ENCODE data around the gene AGAP1.

DNA sequence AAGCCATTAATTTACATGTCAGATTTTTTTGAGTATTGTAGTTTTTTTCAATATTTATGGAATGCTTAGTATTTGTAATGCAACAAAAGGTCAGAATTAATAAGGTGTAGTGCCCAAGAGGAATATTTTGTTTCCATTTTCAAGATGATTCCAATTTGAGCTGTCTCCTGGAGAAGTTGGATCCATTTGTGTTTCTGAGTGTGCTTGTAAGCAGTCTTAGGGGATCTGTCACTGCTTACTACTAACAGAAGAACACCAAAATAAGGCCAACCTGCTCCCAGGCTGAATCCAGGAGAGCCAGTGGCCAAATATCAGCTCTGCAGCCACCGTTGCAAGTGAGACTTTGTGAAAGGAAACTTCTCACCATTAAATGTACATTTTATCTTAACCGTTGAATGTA, 129.9 kb downstream of the AGAP1 start:
- TF ChIP-seq, protein P1, sequence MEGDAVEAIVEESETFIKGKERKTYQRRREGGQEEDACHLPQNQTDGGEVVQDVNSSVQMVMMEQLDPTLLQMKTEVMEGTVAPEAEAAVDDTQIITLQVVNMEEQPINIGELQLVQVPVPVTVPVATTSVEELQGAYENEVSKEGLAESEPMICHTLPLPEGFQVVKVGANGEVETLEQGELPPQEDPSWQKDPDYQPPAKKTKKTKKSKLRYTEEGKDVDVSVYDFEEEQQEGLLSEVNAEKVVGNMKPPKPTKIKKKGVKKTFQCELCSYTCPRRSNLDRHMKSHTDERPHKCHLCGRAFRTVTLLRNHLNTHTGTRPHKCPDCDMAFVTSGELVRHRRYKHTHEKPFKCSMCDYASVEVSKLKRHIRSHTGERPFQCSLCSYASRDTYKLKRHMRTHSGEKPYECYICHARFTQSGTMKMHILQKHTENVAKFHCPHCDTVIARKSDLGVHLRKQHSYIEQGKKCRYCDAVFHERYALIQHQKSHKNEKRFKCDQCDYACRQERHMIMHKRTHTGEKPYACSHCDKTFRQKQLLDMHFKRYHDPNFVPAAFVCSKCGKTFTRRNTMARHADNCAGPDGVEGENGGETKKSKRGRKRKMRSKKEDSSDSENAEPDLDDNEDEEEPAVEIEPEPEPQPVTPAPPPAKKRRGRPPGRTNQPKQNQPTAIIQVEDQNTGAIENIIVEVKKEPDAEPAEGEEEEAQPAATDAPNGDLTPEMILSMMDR (IDR thresholded peaks at IDR 0.05), result no peak
- TF ChIP-seq POLR2A (IDR thresholded peaks at IDR 0.05), result no peak

Data from right lobe of liver (tissue), 4 donors.